HG02885 (cell line): ENCODE results near the gene DNM2.
"Not testable (repeated sequence)": the region's sequence is repeated elsewhere in the genome, so short reads cannot be mapped to it uniquely, and the experiment has no call there.

Experiments used
- ATAC-seq: cut with Tn5 transposase; IDR thresholded peaks from one replicate; pipeline ENCODE4 v1.9.1; 2021; ENCODE audit warnings: mild to moderate bottlenecking; ENCODE audit not compliant: unreplicated experiment, poor library complexity

The DNM2 gene

GRCh38 chr19:10830931-10831779, 113.3 kb downstream of the DNM2 start:
- ATAC-seq: no peak

GRCh38 chr19:10831987-10832938, 114.4 kb downstream of the DNM2 start:
- ATAC-seq: no peak

GRCh38 chr19:10832939-10833296, 115.0 kb downstream of the DNM2 start:
- no peak for ATAC-seq

GRCh38 chr19:10835089-10835753, 117.3 kb downstream of the DNM2 start:
- ATAC-seq: no peak

GRCh38 chr19:10835754-10836478, 118.0 kb downstream of the DNM2 start, which contains the start of gene TMED1:
TSS of gene TMED1 (minus strand) at chr19:10836212. CDS start at chr19:10836191, 21 bp downstream.
- peak; percentile 74 for ATAC-seq

- no peak for ATAC-seq
Observed at GRCh38 chr19:10836479-10837330, 118.8 kb downstream of the DNM2 start.

GRCh38 chr19:10837649-10838048, 119.8 kb downstream of the DNM2 start:
- not testable (repeated sequence) for ATAC-seq

- no peak for ATAC-seq
Observed at GRCh38 chr19:10838377-10838776, 120.5 kb downstream of the DNM2 start.

GRCh38 chr19:10839114-10840050, 121.5 kb downstream of the DNM2 start:
- ATAC-seq: no peak

GRCh38 chr19:10842788-10843187, 124.9 kb downstream of the DNM2 start:
- ATAC-seq: no peak

- no peak for ATAC-seq
Observed at GRCh38 chr19:10846500-10847202, 128.8 kb downstream of the DNM2 start.

- no peak for ATAC-seq
Observed at GRCh38 chr19:10848230-10848856, 130.5 kb downstream of the DNM2 start, which contains the start of gene C19orf38. TSS of gene C19orf38 (plus strand) at chr19:10848415. CDS start at chr19:10848509, 94 bp downstream.

- ATAC-seq: no peak
Observed at GRCh38 chr19:10850631-10851030, 132.8 kb downstream of the DNM2 start.

- no peak for ATAC-seq
Observed at GRCh38 chr19:10852098-10852800, 134.4 kb downstream of the DNM2 start.

GRCh38 chr19:10852941-10853340, 135.1 kb downstream of the DNM2 start:
- ATAC-seq: no peak
